AG08395 (cell line): ENCODE results near the gene BRD2.

ENCODE experiments used
- DNase-seq: peaks from one replicate; pipeline ENCODE4 v3.0.0; 2012; ENCODE audit warnings: mixed read lengths, low spot score

Gene BRD2

GRCh38 chr6:33029328-33030184, 61.2 kb downstream of the BRD2 start:
- peak; percentile 10 for DNase-seq

DNA sequence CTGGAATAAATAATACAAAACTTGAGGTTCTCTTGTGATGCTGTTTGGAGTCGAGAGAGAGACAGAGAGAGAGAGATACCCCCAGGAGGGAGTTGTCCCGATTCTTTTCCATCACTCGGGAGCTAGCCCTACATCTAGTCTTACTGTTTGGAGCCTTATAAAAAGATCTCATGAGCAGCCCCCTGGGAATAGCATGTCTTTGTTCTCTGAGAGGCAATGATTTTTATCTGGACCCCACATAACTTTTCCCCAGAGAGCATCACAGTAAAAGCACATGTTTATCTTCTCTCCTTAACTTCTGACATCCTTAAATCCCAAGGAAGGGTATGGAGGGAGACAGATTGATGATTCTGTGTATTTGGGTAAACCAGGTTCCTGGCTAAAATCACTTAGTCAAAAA, 61.9 kb downstream of the BRD2 start:
- no peak for DNase-seq
